HUES48 (cell line): ENCODE measurements around the gene SLC6A17.

Source experiments
- H3K27ac ChIP-seq: one replicate; pipeline ENCODE4 v1.7.0; 2013; ENCODE audit warnings: low read depth, low read length, inconsistent platforms
- H3K27me3 ChIP-seq: 2 replicates; pipeline ENCODE4 v1.6.1; 2013; ENCODE audit warnings: mild to moderate bottlenecking, low read length; ENCODE audit not compliant: control insufficient read depth, insufficient read depth
- H3K36me3 ChIP-seq: 2 replicates; pipeline ENCODE4 v1.6.1; 2013; ENCODE audit warnings: low read length; ENCODE audit not compliant: control insufficient read depth, insufficient read depth
- H3K4me1 ChIP-seq: 2 replicates; pipeline ENCODE4 v1.6.1; 2013; ENCODE audit warnings: mild to moderate bottlenecking, low read length; ENCODE audit not compliant: control insufficient read depth, insufficient read depth
- H3K4me3 ChIP-seq: 2 replicates; pipeline ENCODE4 v1.5.1; 2013; ENCODE audit warnings: mild to moderate bottlenecking, low read depth, low read length
- H3K9ac ChIP-seq: 2 replicates; pipeline ENCODE4 v1.6.1; 2013; ENCODE audit warnings: mild to moderate bottlenecking, low read depth, low read length, moderate library complexity
- H3K9me3 ChIP-seq: 2 replicates; pipeline ENCODE4 v1.6.1; 2013; ENCODE audit warnings: low read length; ENCODE audit not compliant: control insufficient read depth, insufficient read depth

The SLC6A17 gene

GRCh38 chr1:110160538-110161100 is 10.3 kb downstream of the SLC6A17 start:
- H3K9ac ChIP-seq: no peak overlapping the region
- no peak overlapping the region for H3K27ac ChIP-seq
- no peaks in the 10 kb centered on the region for H3K4me1 ChIP-seq
- H3K4me3 ChIP-seq: no peak overlapping the region
- peaks cover 13% of the 10 kb centered on the region for H3K27me3 ChIP-seq
- no peaks in the 10 kb centered on the region for H3K9me3 ChIP-seq
- no peaks in the 10 kb centered on the region for H3K36me3 ChIP-seq

GRCh38 chr1:110161165-110161564 is 10.9 kb downstream of the SLC6A17 start:
- no peaks in the 10 kb centered on the region for H3K4me1 ChIP-seq
- H3K4me3 ChIP-seq: no peak overlapping the region
- peaks cover 9% of the 10 kb centered on the region for H3K27me3 ChIP-seq
- H3K9me3 ChIP-seq: no peaks in the 10 kb centered on the region
- no peak overlapping the region for H3K27ac ChIP-seq
- no peaks in the 10 kb centered on the region for H3K36me3 ChIP-seq
- H3K9ac ChIP-seq: no peak overlapping the region

GRCh38 chr1:110161849-110162248 is 11.6 kb downstream of the SLC6A17 start:
- Histone ChIP-seq H3K27ac (no peak overlapping the region), H3K9ac (no peak overlapping the region), H3K9me3 (no peaks in the 10 kb centered on the region), H3K4me1 (no peaks in the 10 kb centered on the region), H3K27me3 (peaks cover 2% of the 10 kb centered on the region; the same call in 1 of the 2 replicates), H3K4me3 (no peak overlapping the region), H3K36me3 (no peaks in the 10 kb centered on the region)

GRCh38 chr1:110163591-110163990 is 13.3 kb downstream of the SLC6A17 start:
- Histone ChIP-seq H3K36me3 (no peaks in the 10 kb centered on the region), H3K4me3 (no peak overlapping the region), H3K9ac (no peak overlapping the region), H3K27me3 (no peaks in the 10 kb centered on the region), H3K9me3 (no peaks in the 10 kb centered on the region), H3K4me1 (no peaks in the 10 kb centered on the region), H3K27ac (no peak overlapping the region)

- no peaks in the 10 kb centered on the region for H3K27me3 ChIP-seq
- no peaks in the 10 kb centered on the region for H3K9me3 ChIP-seq
- H3K27ac ChIP-seq: no peak overlapping the region
These were observed 14.5 kb downstream of the SLC6A17 start for GRCh38 chr1:110164725-110165350.

GRCh38 chr1:110165761-110166231 is 15.5 kb downstream of the SLC6A17 start:
- Histone ChIP-seq H3K9ac (no peak overlapping the region), H3K27me3 (no peaks in the 10 kb centered on the region), H3K36me3 (no peaks in the 10 kb centered on the region), H3K9me3 (no peaks in the 10 kb centered on the region), H3K4me3 (no peak overlapping the region), H3K4me1 (no peaks in the 10 kb centered on the region), H3K27ac (no peak overlapping the region)

More at GRCh38 chr1:110164725-110165350, 14.5 kb downstream of the SLC6A17 start:
- Histone ChIP-seq H3K4me3 (no peak overlapping the region), H3K9ac (no peak overlapping the region), H3K36me3 (no peaks in the 10 kb centered on the region), H3K4me1 (no peaks in the 10 kb centered on the region)

- H3K36me3 ChIP-seq: no peaks in the 10 kb centered on the region
- H3K4me1 ChIP-seq: no peaks in the 10 kb centered on the region
- H3K27me3 ChIP-seq: no peaks in the 10 kb centered on the region
These were observed 16.6 kb downstream of the SLC6A17 start for GRCh38 chr1:110166861-110167260.

GRCh38 chr1:110170766-110171733 is 20.8 kb downstream of the SLC6A17 start:
- Histone ChIP-seq H3K9ac (no peak overlapping the region), H3K27ac (no peak overlapping the region), H3K36me3 (no peaks in the 10 kb centered on the region), H3K4me3 (no peak overlapping the region), H3K27me3 (no peaks in the 10 kb centered on the region), H3K9me3 (no peaks in the 10 kb centered on the region), H3K4me1 (peaks cover 8% of the 10 kb centered on the region)

More at GRCh38 chr1:110166861-110167260, 16.6 kb downstream of the SLC6A17 start:
- no peak overlapping the region for H3K27ac ChIP-seq
- H3K9ac ChIP-seq: no peak overlapping the region
- H3K4me3 ChIP-seq: no peak overlapping the region
- H3K9me3 ChIP-seq: no peaks in the 10 kb centered on the region

GRCh38 chr1:110172001-110172400 is 21.7 kb downstream of the SLC6A17 start:
- Histone ChIP-seq H3K4me3 (no peak overlapping the region), H3K4me1 (peaks cover 8% of the 10 kb centered on the region), H3K27ac (no peak overlapping the region), H3K36me3 (no peaks in the 10 kb centered on the region), H3K9me3 (no peaks in the 10 kb centered on the region), H3K27me3 (no peaks in the 10 kb centered on the region), H3K9ac (no peak overlapping the region)

GRCh38 chr1:110173466-110174105 is 23.3 kb downstream of the SLC6A17 start:
- Histone ChIP-seq H3K4me3 (no peak overlapping the region), H3K9ac (no peak overlapping the region), H3K27ac (no peak overlapping the region), H3K9me3 (no peaks in the 10 kb centered on the region), H3K4me1 (peaks cover 8% of the 10 kb centered on the region), H3K27me3 (no peaks in the 10 kb centered on the region), H3K36me3 (no peaks in the 10 kb centered on the region)
